ENCODE data around the gene TTC12. TPM values are rescaled to one million over a fixed set of nuclear protein-coding genes. Genes with fewer than 3 reads are reported as not detected.

TTC12 gene
- polyA plus RNA-seq, 1 of the 3 experiments (the other 2 are of a cell fraction) = 15.1 TPM

DNA sequence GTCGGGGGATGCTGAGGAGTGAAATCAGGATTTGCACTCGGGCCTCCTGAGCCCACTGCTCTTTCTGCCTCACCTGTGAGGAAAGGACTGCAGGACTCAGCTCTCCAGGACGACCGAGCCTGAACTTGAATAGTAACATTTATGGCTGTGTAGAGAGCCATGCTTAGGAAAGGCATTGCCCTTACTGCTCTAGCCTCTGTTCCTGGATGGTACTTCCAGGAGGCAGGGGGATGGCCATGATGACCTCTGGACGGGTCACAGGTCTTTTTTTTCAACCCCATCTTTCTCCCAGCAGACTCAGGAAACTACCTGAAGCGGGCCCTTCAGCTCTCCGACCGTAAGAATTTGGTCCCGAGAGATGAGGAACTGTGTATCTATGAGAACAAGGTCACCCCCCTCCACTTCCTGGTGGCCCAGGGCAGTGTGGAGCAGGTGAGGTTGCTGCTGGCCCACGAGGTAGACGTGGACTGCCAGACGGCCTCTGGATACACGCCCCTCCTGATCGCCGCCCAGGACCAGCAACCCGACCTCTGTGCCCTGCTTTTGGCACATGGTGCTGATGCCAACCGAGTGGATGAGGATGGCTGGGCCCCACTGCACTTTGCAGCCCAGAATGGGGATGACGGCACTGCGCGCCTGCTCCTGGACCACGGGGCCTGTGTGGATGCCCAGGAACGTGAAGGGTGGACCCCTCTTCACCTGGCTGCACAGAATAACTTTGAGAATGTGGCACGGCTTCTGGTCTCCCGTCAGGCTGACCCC, 84.5 kb downstream of the TTC12 start:
- no peaks in the 10 kb centered on the region for H3K79me2 ChIP-seq (ENCODE audit: insufficient read depth)
- H3F3A ChIP-seq (replicated peaks; ENCODE audit: insufficient read depth) = no peaks in the 10 kb centered on the region
- no peak overlapping the region for H3K4me3 ChIP-seq (ENCODE audit: low read depth in 2 of 2, low read length in 1 of 2)
- POLR2A ChIA-PET = no interaction called here
- no peaks in the 10 kb centered on the region for H4K20me1 ChIP-seq (ENCODE audit: insufficient read depth)
- CTCF ChIA-PET = no interaction called here
- no peaks in the 10 kb centered on the region for H3K27me3 ChIP-seq (ENCODE audit: insufficient read depth)
- no peak overlapping the region for H3K9ac ChIP-seq
- TF ChIP-seq ELF1 (IDR thresholded peaks at IDR 0.05) (no peak), TCF12 (IDR thresholded peaks at IDR 0.05) (no peak), NFIC (IDR thresholded peaks at IDR 0.05; ENCODE audit: borderline replicate concordance) (no peak), NRF1 (IDR thresholded peaks at IDR 0.05; ENCODE audit: low read depth, low read length) (no peak), JUND (IDR thresholded peaks at IDR 0.05) (no peak), SMC3 (IDR thresholded peaks at IDR 0.05; ENCODE audit: low read depth, low read length) (no peak), TAF1 (IDR thresholded peaks at IDR 0.05; ENCODE audit: borderline replicate concordance, low read depth, low read length) (no peak), EZH2phosphoT487 (IDR thresholded peaks at IDR 0.05; ENCODE audit: borderline replicate concordance, low read depth) (no peak), MXI1 (IDR thresholded peaks at IDR 0.05; ENCODE audit: low read depth, low read length) (no peak), GABPA (IDR thresholded peaks at IDR 0.05; ENCODE audit: low read depth) (no peak), CHD2 (IDR thresholded peaks at IDR 0.05; ENCODE audit: low read length, partially characterized antibody) (no peak), RXRA (IDR thresholded peaks at IDR 0.05; ENCODE audit: borderline replicate concordance, low read depth) (no peak), TEAD4 (IDR thresholded peaks at IDR 0.05; ENCODE audit: borderline replicate concordance, insufficient read depth) (no peak), RFX5 (IDR thresholded peaks at IDR 0.05; ENCODE audit: low read length) (no peak), EP300 (IDR thresholded peaks at IDR 0.05; ENCODE audit: borderline replicate concordance in 1 of 2, low read depth in 1 of 2, low read length in 1 of 2) (no peak)
- TF ChIP-seq, protein P1, sequence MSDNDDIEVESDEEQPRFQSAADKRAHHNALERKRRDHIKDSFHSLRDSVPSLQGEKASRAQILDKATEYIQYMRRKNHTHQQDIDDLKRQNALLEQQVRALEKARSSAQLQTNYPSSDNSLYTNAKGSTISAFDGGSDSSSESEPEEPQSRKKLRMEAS (IDR thresholded peaks at IDR 0.05; ENCODE audit: low read depth) = no peak
- TF ChIP-seq, protein P2, sequence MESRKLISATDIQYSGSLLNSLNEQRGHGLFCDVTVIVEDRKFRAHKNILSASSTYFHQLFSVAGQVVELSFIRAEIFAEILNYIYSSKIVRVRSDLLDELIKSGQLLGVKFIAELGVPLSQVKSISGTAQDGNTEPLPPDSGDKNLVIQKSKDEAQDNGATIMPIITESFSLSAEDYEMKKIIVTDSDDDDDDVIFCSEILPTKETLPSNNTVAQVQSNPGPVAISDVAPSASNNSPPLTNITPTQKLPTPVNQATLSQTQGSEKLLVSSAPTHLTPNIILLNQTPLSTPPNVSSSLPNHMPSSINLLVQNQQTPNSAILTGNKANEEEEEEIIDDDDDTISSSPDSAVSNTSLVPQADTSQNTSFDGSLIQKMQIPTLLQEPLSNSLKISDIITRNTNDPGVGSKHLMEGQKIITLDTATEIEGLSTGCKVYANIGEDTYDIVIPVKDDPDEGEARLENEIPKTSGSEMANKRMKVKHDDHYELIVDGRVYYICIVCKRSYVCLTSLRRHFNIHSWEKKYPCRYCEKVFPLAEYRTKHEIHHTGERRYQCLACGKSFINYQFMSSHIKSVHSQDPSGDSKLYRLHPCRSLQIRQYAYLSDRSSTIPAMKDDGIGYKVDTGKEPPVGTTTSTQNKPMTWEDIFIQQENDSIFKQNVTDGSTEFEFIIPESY (IDR thresholded peaks at IDR 0.05; ENCODE audit: borderline replicate concordance, low read depth) = no peak
- TF ChIP-seq, protein P3, sequence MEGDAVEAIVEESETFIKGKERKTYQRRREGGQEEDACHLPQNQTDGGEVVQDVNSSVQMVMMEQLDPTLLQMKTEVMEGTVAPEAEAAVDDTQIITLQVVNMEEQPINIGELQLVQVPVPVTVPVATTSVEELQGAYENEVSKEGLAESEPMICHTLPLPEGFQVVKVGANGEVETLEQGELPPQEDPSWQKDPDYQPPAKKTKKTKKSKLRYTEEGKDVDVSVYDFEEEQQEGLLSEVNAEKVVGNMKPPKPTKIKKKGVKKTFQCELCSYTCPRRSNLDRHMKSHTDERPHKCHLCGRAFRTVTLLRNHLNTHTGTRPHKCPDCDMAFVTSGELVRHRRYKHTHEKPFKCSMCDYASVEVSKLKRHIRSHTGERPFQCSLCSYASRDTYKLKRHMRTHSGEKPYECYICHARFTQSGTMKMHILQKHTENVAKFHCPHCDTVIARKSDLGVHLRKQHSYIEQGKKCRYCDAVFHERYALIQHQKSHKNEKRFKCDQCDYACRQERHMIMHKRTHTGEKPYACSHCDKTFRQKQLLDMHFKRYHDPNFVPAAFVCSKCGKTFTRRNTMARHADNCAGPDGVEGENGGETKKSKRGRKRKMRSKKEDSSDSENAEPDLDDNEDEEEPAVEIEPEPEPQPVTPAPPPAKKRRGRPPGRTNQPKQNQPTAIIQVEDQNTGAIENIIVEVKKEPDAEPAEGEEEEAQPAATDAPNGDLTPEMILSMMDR (IDR thresholded peaks at IDR 0.05) = no peak
- TF ChIP-seq, protein P4, sequence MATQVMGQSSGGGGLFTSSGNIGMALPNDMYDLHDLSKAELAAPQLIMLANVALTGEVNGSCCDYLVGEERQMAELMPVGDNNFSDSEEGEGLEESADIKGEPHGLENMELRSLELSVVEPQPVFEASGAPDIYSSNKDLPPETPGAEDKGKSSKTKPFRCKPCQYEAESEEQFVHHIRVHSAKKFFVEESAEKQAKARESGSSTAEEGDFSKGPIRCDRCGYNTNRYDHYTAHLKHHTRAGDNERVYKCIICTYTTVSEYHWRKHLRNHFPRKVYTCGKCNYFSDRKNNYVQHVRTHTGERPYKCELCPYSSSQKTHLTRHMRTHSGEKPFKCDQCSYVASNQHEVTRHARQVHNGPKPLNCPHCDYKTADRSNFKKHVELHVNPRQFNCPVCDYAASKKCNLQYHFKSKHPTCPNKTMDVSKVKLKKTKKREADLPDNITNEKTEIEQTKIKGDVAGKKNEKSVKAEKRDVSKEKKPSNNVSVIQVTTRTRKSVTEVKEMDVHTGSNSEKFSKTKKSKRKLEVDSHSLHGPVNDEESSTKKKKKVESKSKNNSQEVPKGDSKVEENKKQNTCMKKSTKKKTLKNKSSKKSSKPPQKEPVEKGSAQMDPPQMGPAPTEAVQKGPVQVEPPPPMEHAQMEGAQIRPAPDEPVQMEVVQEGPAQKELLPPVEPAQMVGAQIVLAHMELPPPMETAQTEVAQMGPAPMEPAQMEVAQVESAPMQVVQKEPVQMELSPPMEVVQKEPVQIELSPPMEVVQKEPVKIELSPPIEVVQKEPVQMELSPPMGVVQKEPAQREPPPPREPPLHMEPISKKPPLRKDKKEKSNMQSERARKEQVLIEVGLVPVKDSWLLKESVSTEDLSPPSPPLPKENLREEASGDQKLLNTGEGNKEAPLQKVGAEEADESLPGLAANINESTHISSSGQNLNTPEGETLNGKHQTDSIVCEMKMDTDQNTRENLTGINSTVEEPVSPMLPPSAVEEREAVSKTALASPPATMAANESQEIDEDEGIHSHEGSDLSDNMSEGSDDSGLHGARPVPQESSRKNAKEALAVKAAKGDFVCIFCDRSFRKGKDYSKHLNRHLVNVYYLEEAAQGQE (IDR thresholded peaks at IDR 0.05; ENCODE audit: low read depth, low read length) = no peak
- TF ChIP-seq, protein P5, sequence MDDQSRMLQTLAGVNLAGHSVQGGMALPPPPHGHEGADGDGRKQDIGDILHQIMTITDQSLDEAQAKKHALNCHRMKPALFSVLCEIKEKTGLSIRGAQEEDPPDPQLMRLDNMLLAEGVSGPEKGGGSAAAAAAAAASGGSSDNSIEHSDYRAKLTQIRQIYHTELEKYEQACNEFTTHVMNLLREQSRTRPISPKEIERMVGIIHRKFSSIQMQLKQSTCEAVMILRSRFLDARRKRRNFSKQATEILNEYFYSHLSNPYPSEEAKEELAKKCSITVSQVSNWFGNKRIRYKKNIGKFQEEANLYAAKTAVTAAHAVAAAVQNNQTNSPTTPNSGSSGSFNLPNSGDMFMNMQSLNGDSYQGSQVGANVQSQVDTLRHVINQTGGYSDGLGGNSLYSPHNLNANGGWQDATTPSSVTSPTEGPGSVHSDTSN (IDR thresholded peaks at IDR 0.05) = no peak
- H3K4me1 ChIP-seq (ENCODE audit: control insufficient read depth in 1 of 2, insufficient read depth in 2 of 2, low read depth in 1 of 2, low read length in 1 of 2) = peaks cover 0 to 25% of the 10 kb centered on the region in 2 experiments; a peak in 1 of 4 replicates
- DNase-seq = no peak
- H3K4me2 ChIP-seq = no peak overlapping the region
- H3K36me3 ChIP-seq (replicated peaks in 1 of 2; ENCODE audit: control insufficient read depth in 1 of 2, insufficient read depth in 2 of 2, low read length in 1 of 2) = no peaks in the 10 kb centered on the region
- WGBS (ENCODE audit: low lambda C conversion rate) = 29% methylated on average over 9 of the region's 24 CpGs
- H3K9me3 ChIP-seq = no peaks in the 10 kb centered on the region
- H2AFZ ChIP-seq (ENCODE audit: low read depth) = no peak overlapping the region
- no peaks in the 10 kb centered on the region for H3K9me2 ChIP-seq
- no peak overlapping the region for H3K27ac ChIP-seq (ENCODE audit: low read depth in 2 of 2, low read length in 1 of 2)
